ENCODE results near the gene HAUS3.

- no peak for TF ChIP-seq CTCF (IDR thresholded peaks at IDR 0.05 in 2 of 3, conservative IDR thresholded peaks at IDR 0.05 in 1 of 3; ENCODE audit: borderline replicate concordance in 1 of 3, insufficient read depth in 1 of 3, low read depth in 2 of 3, low read length in 2 of 3)
- no peak for TF ChIP-seq ZBTB33 (IDR thresholded peaks at IDR 0.05; ENCODE audit: extremely low read depth, insufficient replicate concordance, low read length)
- TF ChIP-seq RAD21 (IDR thresholded peaks at IDR 0.05; ENCODE audit: low read depth), result no peak
Measured at GRCh38 chr4:2231082-2231481, 10.8 kb downstream of the HAUS3 start.
